MM.1S (cell line): ENCODE results near the gene ZNF618.

Source experiments
- DNase-seq: peaks from one replicate; pipeline ENCODE4 v3.0.0-alpha.2; 2015
- H2AFZ ChIP-seq: fragments of 300-600 bp; sonication (generic); 2 replicates; pipeline ENCODE4 v1.6.0; 2016; ENCODE audit warnings: antibody characterized with exemption, low read length
- H3F3A ChIP-seq: fragments of 300-600 bp; sonication (generic); 2 replicates; pipeline ENCODE4 v1.6.1; 2016; ENCODE audit warnings: mild to moderate bottlenecking, antibody characterized with exemption, low read length, moderate library complexity, mixed read lengths; ENCODE audit not compliant: insufficient read depth
- H3K27ac ChIP-seq: fragments of 300-600 bp; sonication (generic); 2 replicates; pipeline ENCODE4 v1.5.1; 2016; ENCODE audit warnings: mild to moderate bottlenecking, low read length
- H3K27me3 ChIP-seq: fragments of 300-600 bp; sonication (generic); replicated peaks from 2 replicates; pipeline ENCODE4 v1.6.0; 2016; ENCODE audit warnings: low read length; ENCODE audit not compliant: insufficient read depth
- H3K36me3 ChIP-seq: fragments of 300-600 bp; sonication (generic); replicated peaks from 2 replicates; pipeline ENCODE4 v1.6.1; 2016; ENCODE audit warnings: mild to moderate bottlenecking, low read length, mixed read lengths; ENCODE audit not compliant: insufficient read depth
- H3K4me1 ChIP-seq: fragments of 300-600 bp; sonication (generic); 2 replicates; pipeline ENCODE4 v1.6.1; 2016; ENCODE audit warnings: low read length, mixed read lengths
- H3K4me2 ChIP-seq: fragments of 300-600 bp; sonication (generic); 2 replicates; pipeline ENCODE4 v1.6.0; 2016; ENCODE audit warnings: low read depth, low read length
- H3K4me3 ChIP-seq: fragments of 300-600 bp; sonication (generic); 2 replicates; pipeline ENCODE4 v1.5.1; 2016; ENCODE audit warnings: low read length, mixed read lengths
- H3K79me2 ChIP-seq: fragments of 300-600 bp; sonication (generic); 2 replicates; pipeline ENCODE4 v1.6.1; 2016; ENCODE audit warnings: mixed run types, low read length, mixed read lengths
- H3K9ac ChIP-seq: fragments of 300-600 bp; sonication (generic); 2 replicates; pipeline ENCODE4 v1.6.1; 2016; ENCODE audit warnings: low read length, mixed read lengths
- H3K9me2 ChIP-seq: fragments of 300-600 bp; sonication (generic); replicated peaks from 2 replicates; pipeline ENCODE4 v1.6.1; 2016; ENCODE audit warnings: mild to moderate bottlenecking, low read length, mixed read lengths; ENCODE audit not compliant: insufficient read depth
- H3K9me3 ChIP-seq: fragments of 300-600 bp; sonication (generic); replicated peaks from 2 replicates; pipeline ENCODE4 v1.6.1; 2016; ENCODE audit warnings: mild to moderate bottlenecking, low read length, mixed read lengths; ENCODE audit not compliant: insufficient read depth
- H4K20me1 ChIP-seq: fragments of 300-600 bp; sonication (generic); 2 replicates; pipeline ENCODE4 v1.6.1; 2016; ENCODE audit warnings: mild to moderate bottlenecking, low read length, moderate library complexity, mixed read lengths; ENCODE audit not compliant: insufficient read depth
- CTCF ChIP-seq: fragments of 300-600 bp; sonication (generic); IDR thresholded peaks from 2 replicates; pipeline ENCODE4 v1.5.1; 2016; ENCODE audit warnings: antibody characterized with exemption, low read length, mixed read lengths
- EZH2 ChIP-seq: fragments of 300-600 bp; sonication (generic); optimal IDR thresholded peaks from 2 replicates; pipeline ENCODE3; 2017; ENCODE audit warnings: low read depth, mild to moderate bottlenecking, antibody characterized with exemption, low read length, mixed read lengths
- EZH2phosphoT487 ChIP-seq: fragments of 300-600 bp; sonication (generic); IDR thresholded peaks from 2 replicates; pipeline ENCODE4 v1.6.1; 2018; ENCODE audit warnings: antibody characterized with exemption, low read length

ZNF618 gene

GRCh38 chr9:113922160-113922559, 46.1 kb downstream of the ZNF618 start:
- no peaks in the 10 kb centered on the region for H3K36me3 ChIP-seq
- no peak for TF ChIP-seq EZH2
- no peak for TF ChIP-seq CTCF
- H3K9me3 ChIP-seq, result no peaks in the 10 kb centered on the region
- H3K4me3 ChIP-seq, result no peak overlapping the region
- no peaks in the 10 kb centered on the region for H3F3A ChIP-seq
- peak; percentile 7 for DNase-seq
- H3K4me1 ChIP-seq, result no peaks in the 10 kb centered on the region
- H4K20me1 ChIP-seq, result no peaks in the 10 kb centered on the region
- no peaks in the 10 kb centered on the region for H3K79me2 ChIP-seq
- H3K9me2 ChIP-seq, result no peaks in the 10 kb centered on the region
- no peak overlapping the region for H3K4me2 ChIP-seq
- no peaks in the 10 kb centered on the region for H3K27me3 ChIP-seq
- H3K27ac ChIP-seq, result no peak overlapping the region
- H2AFZ ChIP-seq, result no peak overlapping the region
- no peak overlapping the region for H3K9ac ChIP-seq

DNA sequence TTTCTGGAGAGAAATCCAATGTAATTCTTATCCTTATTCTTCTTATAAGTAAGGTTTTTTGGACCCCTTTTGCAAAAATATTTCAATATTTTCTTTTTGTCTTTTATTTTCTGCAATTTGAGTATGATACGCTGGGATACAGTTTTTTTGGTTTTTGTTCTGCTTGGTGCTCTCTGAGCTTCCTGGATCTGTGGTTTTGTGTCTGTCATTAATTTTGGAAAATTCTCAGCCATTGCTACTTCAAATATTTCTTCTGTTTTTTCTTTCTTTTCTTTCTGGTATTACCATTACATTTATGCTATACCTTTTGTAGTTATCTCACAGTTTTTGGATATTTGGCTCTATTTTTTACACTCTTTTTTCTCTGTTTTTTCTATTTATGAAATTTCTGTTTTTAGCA, 50.1 kb downstream of the ZNF618 start:
- no peak overlapping the region for H3K27ac ChIP-seq
- H4K20me1 ChIP-seq, result no peaks in the 10 kb centered on the region
- no peaks in the 10 kb centered on the region for H3K9me2 ChIP-seq
- no peaks in the 10 kb centered on the region for H3F3A ChIP-seq
- H3K27me3 ChIP-seq, result no peaks in the 10 kb centered on the region
- H3K9ac ChIP-seq, result no peak overlapping the region
- DNase-seq, result no peak
- H3K9me3 ChIP-seq, result no peaks in the 10 kb centered on the region
- H2AFZ ChIP-seq, result no peak overlapping the region
- TF ChIP-seq CTCF (no peak), EZH2 (no peak), EZH2phosphoT487 (no peak)
- no peaks in the 10 kb centered on the region for H3K4me1 ChIP-seq
- H3K79me2 ChIP-seq, result no peaks in the 10 kb centered on the region
- H3K4me3 ChIP-seq, result no peak overlapping the region
- no peaks in the 10 kb centered on the region for H3K36me3 ChIP-seq
- H3K4me2 ChIP-seq, result no peak overlapping the region

- H2AFZ ChIP-seq, result no peak overlapping the region
- H3K9me2 ChIP-seq, result no peaks in the 10 kb centered on the region
- no peaks in the 10 kb centered on the region for H3K4me1 ChIP-seq
- no peak for DNase-seq
- no peak overlapping the region for H3K27ac ChIP-seq
- no peaks in the 10 kb centered on the region for H3F3A ChIP-seq
- no peaks in the 10 kb centered on the region for H3K27me3 ChIP-seq
- TF ChIP-seq CTCF, result no peak
- no peak for TF ChIP-seq EZH2
- no peak for TF ChIP-seq EZH2phosphoT487
- H4K20me1 ChIP-seq, result no peaks in the 10 kb centered on the region
- H3K36me3 ChIP-seq, result no peaks in the 10 kb centered on the region
- no peak overlapping the region for H3K9ac ChIP-seq
- H3K4me2 ChIP-seq, result no peak overlapping the region
- H3K9me3 ChIP-seq, result no peaks in the 10 kb centered on the region
- no peak overlapping the region for H3K4me3 ChIP-seq
- H3K79me2 ChIP-seq, result no peaks in the 10 kb centered on the region
Measured at GRCh38 chr9:113927277-113927676, 51.2 kb downstream of the ZNF618 start.
